ENCODE data around the gene CCDC85C. TPM values are rescaled to one million over a fixed set of nuclear protein-coding genes. Genes with fewer than 3 reads are reported as not detected.

CCDC85C gene
- total RNA-seq, 1 experiment from 2014 or later = 3.4 TPM

- no peak for DNase-seq (ENCODE audit: low read depth)
These were observed 26.2 kb upstream of the CCDC85C start for GRCh38 chr14:99630202-99630601.

- peak; percentile 54 for DNase-seq (ENCODE audit: low read depth)
These were observed 25.0 kb upstream of the CCDC85C start for GRCh38 chr14:99628887-99629618.

GRCh38 chr14:99627510-99628381, 23.7 kb upstream of the CCDC85C start:
- no peak for DNase-seq (ENCODE audit: low read depth)

GRCh38 chr14:99627100-99627499, 23.1 kb upstream of the CCDC85C start:
- DNase-seq (ENCODE audit: low read depth) = no peak

GRCh38 chr14:99626041-99626648, 22.1 kb upstream of the CCDC85C start:
- DNase-seq (ENCODE audit: low read depth) = no peak

GRCh38 chr14:99625476-99625875, 21.5 kb upstream of the CCDC85C start:
- DNase-seq (ENCODE audit: low read depth) = no peak

- no peak for DNase-seq (ENCODE audit: low read depth)
These were observed 21.0 kb upstream of the CCDC85C start for GRCh38 chr14:99624971-99625370.

- DNase-seq (ENCODE audit: low read depth) = no peak
These were observed 20.0 kb upstream of the CCDC85C start for GRCh38 chr14:99624024-99624423.

GRCh38 chr14:99621948-99622347, 17.9 kb upstream of the CCDC85C start:
- DNase-seq (ENCODE audit: low read depth) = no peak

GRCh38 chr14:99619835-99620834, 16.1 kb upstream of the CCDC85C start:
- peak; percentile 17 for DNase-seq (ENCODE audit: low read depth)

GRCh38 chr14:99616832-99617800, 13.1 kb upstream of the CCDC85C start:
- DNase-seq (ENCODE audit: low read depth) = no peak

- no peak for DNase-seq (ENCODE audit: low read depth)
These were observed 11.6 kb upstream of the CCDC85C start for GRCh38 chr14:99615497-99616157.

GRCh38 chr14:99612738-99613330, 8.8 kb upstream of the CCDC85C start:
- peak; percentile 43 for DNase-seq (ENCODE audit: low read depth)

GRCh38 chr14:99612071-99612737, 8.2 kb upstream of the CCDC85C start:
- no peak for DNase-seq (ENCODE audit: low read depth)

GRCh38 chr14:99611646-99612045, 7.6 kb upstream of the CCDC85C start:
- no peak for DNase-seq (ENCODE audit: low read depth)

GRCh38 chr14:99609245-99610170, 5.5 kb upstream of the CCDC85C start:
- DNase-seq (ENCODE audit: low read depth) = no peak

GRCh38 chr14:99608591-99608990, 4.6 kb upstream of the CCDC85C start:
- no peak for DNase-seq (ENCODE audit: low read depth)

Data from RPMI7951 (cell line).